GM23248 (cell line): ENCODE measurements around the gene HMG20B.

Source experiments
- EZH2 ChIP-seq: fragments of 200-600 bp; sonication (generic); IDR thresholded peaks from 2 replicates; pipeline ENCODE4 v1.6.1; 2018; ENCODE audit warnings: antibody characterized with exemption, mild to moderate bottlenecking; ENCODE audit not compliant: insufficient read depth, poor library complexity, severe bottlenecking
- EZH2phosphoT487 ChIP-seq: fragments of 200-600 bp; sonication (generic); IDR thresholded peaks from 2 replicates; pipeline ENCODE4 v1.6.1; 2018; ENCODE audit warnings: antibody characterized with exemption, moderate library complexity, mild to moderate bottlenecking, low read depth; ENCODE audit not compliant: insufficient read depth

- no peak for TF ChIP-seq EZH2phosphoT487
- no peak for TF ChIP-seq EZH2
Measured at GRCh38 chr19:3572132-3572854, 451 bp upstream of the HMG20B start.
